ENCODE measurements around the gene MAP1LC3A. TPM values are rescaled to one million over a fixed set of nuclear protein-coding genes. Genes with fewer than 3 reads are reported as not detected.

The MAP1LC3A gene
- total RNA-seq, 2 donors from 2014 or later = 44.8 to 46.2 TPM

GRCh38 chr20:34574861-34575260 is 16.3 kb downstream of the MAP1LC3A start:
- no peaks in the 10 kb centered on the region for H3K36me3 ChIP-seq
- no peaks in the 10 kb centered on the region for H3K4me1 ChIP-seq
- no peak overlapping the region for H3K27ac ChIP-seq
- H3K9ac ChIP-seq (ENCODE audit: low read depth in 2 of 2, low read length in 2 of 2) = no peak overlapping the region
- no peaks in the 10 kb centered on the region for H3K27me3 ChIP-seq
- TF ChIP-seq CTCF (IDR thresholded peaks at IDR 0.05) = no peak
- H3K4me3 ChIP-seq = no peak overlapping the region
- no peak for DNase-seq
- intact Hi-C loops (cut with DNase I) = loop anchor here (5.0 kb wide), 1 partner anchor 192 kb away; no protein-coding TSS in a partner anchor
- no peaks in the 10 kb centered on the region for H3K9me3 ChIP-seq

GRCh38 chr20:34575271-34575670 is 16.8 kb downstream of the MAP1LC3A start:
- H3K27me3 ChIP-seq = no peaks in the 10 kb centered on the region
- peaks cover 4% of the 10 kb centered on the region for H3K4me1 ChIP-seq
- TF ChIP-seq CTCF (IDR thresholded peaks at IDR 0.05) = no peak
- H3K9ac ChIP-seq (ENCODE audit: low read depth in 2 of 2, low read length in 2 of 2) = no peak overlapping the region
- no peak overlapping the region for H3K27ac ChIP-seq
- H3K9me3 ChIP-seq = no peaks in the 10 kb centered on the region
- DNase-seq = no peak
- no peaks in the 10 kb centered on the region for H3K36me3 ChIP-seq
- H3K4me3 ChIP-seq = no peak overlapping the region
- intact Hi-C loops (cut with DNase I) = loop anchor here (5.0 kb wide), 1 partner anchor 192 kb away; no protein-coding TSS in a partner anchor

GRCh38 chr20:34575756-34576155 is 17.2 kb downstream of the MAP1LC3A start:
- intact Hi-C loops (cut with DNase I) = loop anchor here (5.0 kb wide), 1 partner anchor 192 kb away; no protein-coding TSS in a partner anchor
- DNase-seq = no peak

GRCh38 chr20:34577061-34577460 is 18.5 kb downstream of the MAP1LC3A start:
- Histone ChIP-seq H3K4me3 (no peak overlapping the region), H3K27me3 (no peaks in the 10 kb centered on the region), H3K9me3 (no peaks in the 10 kb centered on the region), H3K4me1 (peaks cover 8% of the 10 kb centered on the region), H3K27ac (no peak overlapping the region), H3K36me3 (no peaks in the 10 kb centered on the region), H3K9ac (ENCODE audit: low read depth in 2 of 2, low read length in 2 of 2) (no peak overlapping the region)
- TF ChIP-seq CTCF (IDR thresholded peaks at IDR 0.05) = no peak
- DNase-seq = no peak
- intact Hi-C loops (cut with DNase I) = loop anchor here (5.0 kb wide), 1 partner anchor 190 kb away; no protein-coding TSS in a partner anchor

More at GRCh38 chr20:34575756-34576155, 17.2 kb downstream of the MAP1LC3A start:
- Histone ChIP-seq H3K27ac (no peak overlapping the region), H3K4me3 (no peak overlapping the region), H3K27me3 (no peaks in the 10 kb centered on the region), H3K9ac (ENCODE audit: low read depth in 2 of 2, low read length in 2 of 2) (no peak overlapping the region), H3K4me1 (peaks cover 7% of the 10 kb centered on the region), H3K9me3 (no peaks in the 10 kb centered on the region), H3K36me3 (no peaks in the 10 kb centered on the region)
- TF ChIP-seq CTCF (IDR thresholded peaks at IDR 0.05) = no peak

- TF ChIP-seq CTCF (IDR thresholded peaks at IDR 0.05) = no peak
- no peak for DNase-seq
- Histone ChIP-seq H3K27me3 (no peaks in the 10 kb centered on the region), H3K36me3 (no peaks in the 10 kb centered on the region), H3K27ac (no peak overlapping the region), H3K4me3 (no peak overlapping the region), H3K9me3 (no peaks in the 10 kb centered on the region), H3K9ac (ENCODE audit: low read depth in 2 of 2, low read length in 2 of 2) (no peak overlapping the region), H3K4me1 (peaks cover 12% of the 10 kb centered on the region)
- intact Hi-C loops (cut with DNase I) = loop anchor here (5.0 kb wide), 1 partner anchor 189 kb away; no protein-coding TSS in a partner anchor
These were observed 19.5 kb downstream of the MAP1LC3A start for GRCh38 chr20:34578025-34578424.

Data from colonic mucosa (tissue), 4 donors.